Progenitor cell of endocrine pancreas (in vitro differentiated cells): Measurements from ENCODE around the gene MAPK8. TPM values are rescaled to one million over a fixed set of nuclear protein-coding genes. Genes with fewer than 3 reads are reported as not detected.
A peak's percentile ranks its signal among the peaks of the same experiment; 100 is the strongest.

Source experiments
- DNase-seq: peaks from one replicate; pipeline ENCODE4 v3.0.0; 2021; ENCODE audit warnings: low spot score; ENCODE audit not compliant: unreplicated experiment
- H3K27ac Mint-ChIP-seq: 2 replicates; pipeline ENCODE4 v1.8.0; 2021; ENCODE audit warnings: mild to moderate bottlenecking, moderate library complexity, mixed read lengths
- H3K27me3 Mint-ChIP-seq: 2 replicates; pipeline ENCODE4 v1.8.0; 2021; ENCODE audit warnings: mixed read lengths
- H3K36me3 Mint-ChIP-seq: 2 replicates; pipeline ENCODE4 v1.8.0; 2022; ENCODE audit warnings: mixed read lengths; ENCODE audit not compliant: insufficient read depth
- H3K4me1 Mint-ChIP-seq: 2 replicates; pipeline ENCODE4 v1.8.0; 2021; ENCODE audit warnings: low read depth, mixed read lengths
- H3K4me3 Mint-ChIP-seq: 2 replicates; pipeline ENCODE4 v1.8.0; 2021; ENCODE audit warnings: low read depth, mild to moderate bottlenecking, moderate library complexity, mixed read lengths
- H3K9me3 Mint-ChIP-seq: 2 replicates; pipeline ENCODE4 v1.8.0; 2021; ENCODE audit warnings: low read depth, mixed read lengths
- CTCF ChIP-seq: fragments of 200-600 bp; sonication (generic); IDR thresholded peaks from one replicate; pipeline ENCODE4 v1.5.0; 2021; ENCODE audit warnings: antibody characterized with exemption, mild to moderate bottlenecking; ENCODE audit not compliant: unreplicated experiment
- total RNA-seq: library from RNA; stranded (reverse); gene quantifications from 2 replicates; pipeline ENCODE4 v1.2.1, GENCODE V29; 2021

MAPK8 gene
- total RNA-seq, 1 donor from 2014 or later: 69.7 TPM

- Mint-ChIP-seq H3K27ac (no peak overlapping the region), H3K4me3 (no peak overlapping the region), H3K36me3 (peaks cover 1% of the 10 kb centered on the region), H3K9me3 (no peaks in the 10 kb centered on the region), H3K27me3 (peaks cover 8% of the 10 kb centered on the region), H3K4me1 (peaks cover 16% of the 10 kb centered on the region)
- no peak for TF ChIP-seq CTCF
- no peak for DNase-seq
Measured at GRCh38 chr10:48442090-48442808, 135.8 kb downstream of the MAPK8 start.

- DNase-seq: no peak
- no peak overlapping the region for H3K4me3 Mint-ChIP-seq
- H3K27me3 Mint-ChIP-seq: peaks cover 11% of the 10 kb centered on the region
- H3K27ac Mint-ChIP-seq: no peak overlapping the region
- H3K4me1 Mint-ChIP-seq: peaks cover 12% of the 10 kb centered on the region
- no peaks in the 10 kb centered on the region for H3K9me3 Mint-ChIP-seq
- peaks cover 1% of the 10 kb centered on the region for H3K36me3 Mint-ChIP-seq
- TF ChIP-seq CTCF: no peak
Measured at GRCh38 chr10:48442809-48443177, 136.3 kb downstream of the MAPK8 start.

- no peak for DNase-seq
- Mint-ChIP-seq H3K27ac (no peak overlapping the region), H3K27me3 (peaks cover 19% of the 10 kb centered on the region), H3K4me1 (peaks cover 3% of the 10 kb centered on the region), H3K4me3 (no peak overlapping the region), H3K9me3 (no peaks in the 10 kb centered on the region), H3K36me3 (peaks cover 1% of the 10 kb centered on the region)
- TF ChIP-seq CTCF: peak; percentile 31
Measured at GRCh38 chr10:48444266-48444665, 137.8 kb downstream of the MAPK8 start.

GRCh38 chr10:48444861-48445841 is 138.7 kb downstream of the MAPK8 start:
- no peak for DNase-seq
- Mint-ChIP-seq H3K36me3 (peaks cover 1% of the 10 kb centered on the region), H3K27ac (no peak overlapping the region), H3K4me1 (peaks cover 3% of the 10 kb centered on the region), H3K27me3 (peaks cover 19% of the 10 kb centered on the region), H3K4me3 (no peak overlapping the region), H3K9me3 (no peaks in the 10 kb centered on the region)
- TF ChIP-seq CTCF: no peak

GRCh38 chr10:48445932-48446331 is 139.5 kb downstream of the MAPK8 start:
- Mint-ChIP-seq H3K36me3 (peaks cover 1% of the 10 kb centered on the region), H3K27ac (no peak overlapping the region)
- DNase-seq: no peak

More at GRCh38 chr10:48445932-48446331, 139.5 kb downstream of the MAPK8 start:
- Mint-ChIP-seq H3K4me3 (no peak overlapping the region), H3K9me3 (no peaks in the 10 kb centered on the region), H3K4me1 (peaks cover 3% of the 10 kb centered on the region), H3K27me3 (peaks cover 19% of the 10 kb centered on the region)
- no peak for TF ChIP-seq CTCF
